K562 (cell line): ENCODE data around the gene FARSA. TPM values are rescaled to one million over a fixed set of nuclear protein-coding genes. Genes with fewer than 3 reads are reported as not detected.
A peak's percentile ranks its signal among the peaks of the same experiment; 100 is the strongest.

Source experiments
- AFF1 ChIP-seq, 2 experiments: fragments of 450-650 bp; IDR thresholded peaks; 2 replicates each; pipeline ENCODE4 v1.6.1; 2018; ENCODE audit warnings: mild to moderate bottlenecking in 2 of 2, low read depth in 1 of 2; ENCODE audit not compliant: partially characterized antibody in 2 of 2
- CAMTA2 ChIP-seq: fragments of 250-450 bp; sonication (Bioruptor Pico); conservative IDR thresholded peaks from 2 replicates; pipeline ENCODE4 v1.5.1; 2022
- CGGBP1 ChIP-seq: fragments of 250-450 bp; sonication (Bioruptor Pico); IDR thresholded peaks from 2 replicates; pipeline ENCODE4 v1.9.0; 2021; ENCODE audit warnings: mild to moderate bottlenecking
- DACH1 ChIP-seq: fragments of 450-650 bp; IDR thresholded peaks from 2 replicates; pipeline ENCODE4 v1.6.1; 2018; ENCODE audit not compliant: partially characterized antibody
- DDX20 ChIP-seq: fragments of 450-650 bp; IDR thresholded peaks from 2 replicates; pipeline ENCODE4 v1.6.1; 2016; ENCODE audit warnings: missing genetic modification characterization, low read depth, mild to moderate bottlenecking, missing compliant biosample characterization, moderate library complexity
- E2F3 ChIP-seq: fragments of 250-450 bp; sonication (Bioruptor Pico); IDR thresholded peaks from 2 replicates; pipeline ENCODE4 v1.4.0; 2020; ENCODE audit warnings: mild to moderate bottlenecking
- FOXK1 ChIP-seq: sonication (generic); formaldehyde crosslinking; IDR thresholded peaks from 2 replicates; pipeline ENCODE4 v1.8.0; 2022; ENCODE audit warnings: missing genetic modification reagents, mild to moderate bottlenecking, borderline replicate concordance
- GABPB2 ChIP-seq: fragments of 250-450 bp; sonication (Bioruptor Pico); conservative IDR thresholded peaks from 2 replicates; pipeline ENCODE4 v1.5.1; 2021; ENCODE audit warnings: mild to moderate bottlenecking
- HNRNPLL ChIP-seq: fragments of 200-400 bp; formaldehyde crosslinking; IDR thresholded peaks from 2 replicates; pipeline ENCODE4 v1.6.1; 2017; ENCODE audit warnings: low read length, low read depth, mild to moderate bottlenecking; ENCODE audit not compliant: poor library complexity, severe bottlenecking
- NFYB ChIP-seq: IDR thresholded peaks from 2 replicates; pipeline ENCODE4 v1.6.1; 2011; ENCODE audit warnings: mild to moderate bottlenecking, moderate library complexity; ENCODE audit not compliant: insufficient read length; ENCODE audit errors: extremely low read depth
- OTX1 ChIP-seq: fragments of 450-650 bp; formaldehyde crosslinking; IDR thresholded peaks from 2 replicates; pipeline ENCODE4 v1.4.0; 2022; ENCODE audit warnings: mild to moderate bottlenecking
- PHF8 ChIP-seq: fragments of 200-600 bp; sonication (generic); IDR thresholded peaks from 2 replicates; pipeline ENCODE4 v1.6.1; 2012; ENCODE audit warnings: mixed run types, mild to moderate bottlenecking, inconsistent platforms, low read length, moderate library complexity, borderline replicate concordance
- RNF219 ChIP-seq: fragments of 250-450 bp; sonication (Bioruptor Pico); IDR thresholded peaks from 2 replicates; pipeline ENCODE4 v1.5.0; 2022; ENCODE audit warnings: mild to moderate bottlenecking
- SIRT6 ChIP-seq: IDR thresholded peaks from one replicate; pipeline ENCODE4 v1.6.1; 2012; ENCODE audit warnings: low read depth, mild to moderate bottlenecking, control low read depth, inconsistent platforms, low read length, moderate library complexity
- STAG1 ChIP-seq: sonication (generic); formaldehyde crosslinking; IDR thresholded peaks from 2 replicates; pipeline ENCODE4 v1.5.0; 2020; ENCODE audit warnings: missing genetic modification reagents, borderline replicate concordance
- TBP ChIP-seq: optimal IDR thresholded peaks from 2 replicates; pipeline ENCODE3; 2011; ENCODE audit warnings: low read depth, low read length, improper control_type of control experiment
- TCF3 ChIP-seq: sonication (generic); formaldehyde crosslinking; IDR thresholded peaks from 2 replicates; pipeline ENCODE4 v1.4.0; 2020; ENCODE audit warnings: mild to moderate bottlenecking, missing genetic modification reagents
- VEZF1 ChIP-seq: fragments of 200-800 bp; sonication (Bioruptor generic); IDR thresholded peaks from 2 replicates; pipeline ENCODE4 v1.6.1; 2017; ENCODE audit warnings: missing genetic modification characterization, missing compliant biosample characterization
- ZNF316 ChIP-seq: fragments of 450-650 bp; IDR thresholded peaks from 2 replicates; pipeline ENCODE4 v1.6.1; 2016
- ZNF551 ChIP-seq: fragments of 250-450 bp; sonication (Bioruptor Pico); IDR thresholded peaks from 2 replicates; pipeline ENCODE4 v1.5.0; 2021; ENCODE audit warnings: mild to moderate bottlenecking, moderate library complexity
- ZNF644 ChIP-seq: fragments of 200-800 bp; sonication (Bioruptor generic); IDR thresholded peaks from 2 replicates; pipeline ENCODE4 v1.6.1; 2016; ENCODE audit warnings: low read depth, missing genetic modification characterization, missing compliant biosample characterization
- ZSCAN29 ChIP-seq: fragments of 450-650 bp; IDR thresholded peaks from 2 replicates; pipeline ENCODE4 v1.6.1; 2017
- polyA plus RNA-seq, 8 experiments: library from polyadenylated mRNA; depleted of rRNA in 4 of 8; stranded (reverse) in 5 of 8; unstranded in 3 of 8; fragments of >200 nt; fragmentation: Nextera tagmentation in 2 of 8; fragmentation: Illumina TruSeq in 1 of 8; extraction: Ambion mirVana in 2 of 8; extraction: Trizol in 1 of 8; gene quantifications; 2 replicates each; pipeline versions ENCODE4 v1.2.1 to v1.2.3, GENCODE V29; 2011 to 2014; ENCODE audit warnings: inconsistent platforms in 1 of 8, missing spikeins in 1 of 8
- total RNA-seq, 7 experiments: library from RNA; depleted of rRNA in 6 of 7; stranded (reverse); fragments of >200 nt in 6 of 7; fragmentation: Illumina TruSeq in 2 of 7; extraction: Trizol in 2 of 7; gene quantifications; 2 replicates each; pipeline versions ENCODE4 v1.2.1 to v1.2.3, GENCODE V29; 2011 to 2021; ENCODE audit warnings: low replicate concordance in 1 of 7

FARSA gene
- total and polyA plus RNA-seq, 9 of the 15 experiments (the other 6 are each of a cell fraction or from before 2014, with no cell fraction given), result 25.2 to 237 (median 89.6) TPM

GRCh38 chr19:12945479-12946091 is 12.1 kb upstream of the FARSA start, which contains the start of gene RAD23A (continued):
- TF ChIP-seq OTX1 (CRISPR knock-in tag), result peak; percentile 85
- no peak for TF ChIP-seq DDX20 (tag)
- TF ChIP-seq STAG1, result no peak
- no peak for TF ChIP-seq HNRNPLL
- TF ChIP-seq VEZF1 (CRISPR knock-in tag), result peak; percentile 67
- TF ChIP-seq ZSCAN29, result no peak
- TF ChIP-seq E2F3 (CRISPR knock-in tag), result peak; percentile 89
- TF ChIP-seq NFYB, result no peak
- peak; percentile 73; the same call in 1 of the 2 replicates for TF ChIP-seq PHF8
- no peak; the same call in 1 of the 2 replicates for TF ChIP-seq CGGBP1 (CRISPR knock-in tag)
- TF ChIP-seq TBP, result no peak
- TF ChIP-seq SIRT6, result peak; percentile 78
- peak; percentile 47; the same call in 1 of the 2 replicates for TF ChIP-seq GABPB2 (CRISPR knock-in tag)
- TF ChIP-seq FOXK1 (CRISPR knock-in tag), result peak; percentile 87; the same call in 1 of the 2 replicates
- TF ChIP-seq CAMTA2 (CRISPR knock-in tag), result no peak
- TF ChIP-seq RNF219 (CRISPR knock-in tag), result no peak
- TF ChIP-seq DACH1, result no peak
- peak; percentile 30; the same call in 1 of the 2 replicates for TF ChIP-seq TCF3 (CRISPR knock-in tag)
- TF ChIP-seq ZNF551 (CRISPR knock-in tag), result 0 out of 2 replicates have a peak, but pooled peaks have one; percentile 43
- no peak for TF ChIP-seq AFF1 (IDR thresholded peaks at IDR 0.05; ENCODE audit: low read depth in 1 of 2, partially characterized antibody in 2 of 2)
- TF ChIP-seq ZNF316, result no peak
- TF ChIP-seq ZNF644 (tag), result no peak; the same call in 1 of the 2 replicates
